ENCODE data around the gene CDH4.

CDH4 gene

GRCh38 chr20:61801065-61801360 is 549.0 kb downstream of the CDH4 start:
- H3K4me3 ChIP-seq (ENCODE audit: low read depth, low read length) = no peak overlapping the region
- H3K27me3 ChIP-seq (ENCODE audit: control insufficient read depth, insufficient read depth, low read length) = no peaks in the 10 kb centered on the region
- no peaks in the 10 kb centered on the region for H3K36me3 ChIP-seq (ENCODE audit: control insufficient read depth, insufficient read depth, low read length)
- H3K9ac ChIP-seq (ENCODE audit: low read depth, low read length) = no peak overlapping the region
- H3K4me1 ChIP-seq (ENCODE audit: control insufficient read depth, insufficient read depth, low read length) = no peaks in the 10 kb centered on the region
- H3K9me3 ChIP-seq (ENCODE audit: control insufficient read depth, insufficient read depth, low read length) = no peaks in the 10 kb centered on the region

- H3K36me3 ChIP-seq (ENCODE audit: control insufficient read depth, insufficient read depth, low read length) = no peaks in the 10 kb centered on the region
- no peaks in the 10 kb centered on the region for H3K4me1 ChIP-seq (ENCODE audit: control insufficient read depth, insufficient read depth, low read length)
- no peak overlapping the region for H3K4me3 ChIP-seq (ENCODE audit: low read depth, low read length)
- no peak overlapping the region for H3K9ac ChIP-seq (ENCODE audit: low read depth, low read length)
- no peaks in the 10 kb centered on the region for H3K9me3 ChIP-seq (ENCODE audit: control insufficient read depth, insufficient read depth, low read length)
- H3K27me3 ChIP-seq (ENCODE audit: control insufficient read depth, insufficient read depth, low read length) = no peaks in the 10 kb centered on the region
These were observed 549.4 kb downstream of the CDH4 start for GRCh38 chr20:61801428-61801827.

DNA sequence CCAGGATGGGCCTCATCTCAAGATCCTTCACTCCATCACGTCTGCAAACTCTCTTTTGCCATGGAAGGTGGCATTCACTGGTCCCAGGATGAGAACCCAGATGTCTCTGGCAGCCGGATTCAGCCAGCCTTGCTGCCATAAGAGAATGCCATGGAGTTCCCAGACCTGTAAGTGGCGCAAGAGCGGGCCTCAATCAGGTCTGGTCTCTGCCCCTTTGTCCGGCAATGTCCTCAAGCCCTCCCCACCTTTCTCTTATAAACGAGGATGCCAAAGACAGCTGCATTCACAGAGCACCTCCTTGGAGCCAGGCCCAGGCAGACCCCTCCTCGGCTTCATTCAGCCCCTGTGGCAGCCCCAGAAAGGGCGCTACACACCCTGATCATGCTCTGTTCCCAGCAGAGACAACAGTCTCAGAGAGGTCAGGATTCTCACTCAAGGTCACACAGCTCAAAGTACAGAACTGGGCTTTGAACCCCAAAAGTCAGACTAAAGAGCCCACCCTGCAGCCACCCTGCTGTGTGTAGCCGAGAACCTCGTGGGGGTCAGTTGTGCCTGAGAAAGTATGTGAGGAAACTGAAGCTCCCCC is 549.9 kb downstream of the CDH4 start:
- no peaks in the 10 kb centered on the region for H3K27me3 ChIP-seq (ENCODE audit: control insufficient read depth, insufficient read depth, low read length)
- H3K4me1 ChIP-seq (ENCODE audit: control insufficient read depth, insufficient read depth, low read length) = no peaks in the 10 kb centered on the region
- no peak overlapping the region for H3K4me3 ChIP-seq (ENCODE audit: low read depth, low read length)
- H3K36me3 ChIP-seq (ENCODE audit: control insufficient read depth, insufficient read depth, low read length) = no peaks in the 10 kb centered on the region
- no peaks in the 10 kb centered on the region for H3K9me3 ChIP-seq (ENCODE audit: control insufficient read depth, insufficient read depth, low read length)
- H3K9ac ChIP-seq (ENCODE audit: low read depth, low read length) = no peak overlapping the region

DNA sequence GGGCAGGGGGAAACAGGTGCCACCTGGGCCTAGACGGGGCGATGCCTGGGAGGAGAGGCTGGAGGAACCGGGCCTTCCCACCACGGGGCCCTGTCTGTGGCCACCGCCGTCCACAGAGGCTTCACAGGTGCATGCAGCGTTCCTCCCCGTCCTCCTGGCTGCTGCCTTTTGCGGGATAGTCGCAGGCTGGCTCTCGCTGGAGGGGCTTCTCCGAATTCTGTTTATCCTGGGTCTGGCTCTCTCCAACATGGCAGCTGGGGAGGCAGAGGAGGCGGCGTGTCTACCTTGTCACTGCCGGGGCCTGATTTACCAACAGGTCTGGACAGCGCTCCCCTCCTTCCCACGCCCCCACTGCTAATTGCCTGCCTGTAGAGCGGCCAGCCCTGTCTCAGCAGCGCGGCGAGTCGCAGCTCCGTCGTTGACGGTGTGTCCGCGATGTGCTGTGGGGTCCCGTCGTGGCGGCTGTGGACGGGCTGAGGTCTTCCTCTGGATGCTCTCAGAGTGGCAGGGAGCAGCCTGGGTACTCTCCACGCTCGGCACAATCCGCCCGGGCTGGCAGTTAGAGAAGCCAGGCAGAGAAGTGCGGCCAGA is 550.8 kb downstream of the CDH4 start:
- no peaks in the 10 kb centered on the region for H3K27me3 ChIP-seq (ENCODE audit: control insufficient read depth, insufficient read depth, low read length)
- H3K9me3 ChIP-seq (ENCODE audit: control insufficient read depth, insufficient read depth, low read length) = no peaks in the 10 kb centered on the region
- no peak overlapping the region for H3K9ac ChIP-seq (ENCODE audit: low read depth, low read length)
- H3K4me1 ChIP-seq (ENCODE audit: control insufficient read depth, insufficient read depth, low read length) = no peaks in the 10 kb centered on the region
- H3K4me3 ChIP-seq (ENCODE audit: low read depth, low read length) = no peak overlapping the region
- no peaks in the 10 kb centered on the region for H3K36me3 ChIP-seq (ENCODE audit: control insufficient read depth, insufficient read depth, low read length)

GRCh38 chr20:61803416-61803914 is 551.4 kb downstream of the CDH4 start:
- Histone ChIP-seq H3K4me3 (ENCODE audit: low read depth, low read length) (no peak overlapping the region), H3K27me3 (ENCODE audit: control insufficient read depth, insufficient read depth, low read length) (no peaks in the 10 kb centered on the region), H3K4me1 (ENCODE audit: control insufficient read depth, insufficient read depth, low read length) (no peaks in the 10 kb centered on the region), H3K9me3 (ENCODE audit: control insufficient read depth, insufficient read depth, low read length) (no peaks in the 10 kb centered on the region), H3K36me3 (ENCODE audit: control insufficient read depth, insufficient read depth, low read length) (no peaks in the 10 kb centered on the region), H3K9ac (ENCODE audit: low read depth, low read length) (no peak overlapping the region)

- Histone ChIP-seq H3K9me3 (ENCODE audit: control insufficient read depth, insufficient read depth, low read length) (no peaks in the 10 kb centered on the region), H3K4me1 (ENCODE audit: control insufficient read depth, insufficient read depth, low read length) (no peaks in the 10 kb centered on the region), H3K4me3 (ENCODE audit: low read depth, low read length) (no peak overlapping the region), H3K36me3 (ENCODE audit: control insufficient read depth, insufficient read depth, low read length) (no peaks in the 10 kb centered on the region), H3K9ac (ENCODE audit: low read depth, low read length) (no peak overlapping the region), H3K27me3 (ENCODE audit: control insufficient read depth, insufficient read depth, low read length) (no peaks in the 10 kb centered on the region)
These were observed 552.1 kb downstream of the CDH4 start for GRCh38 chr20:61803915-61804751.

GRCh38 chr20:61804752-61805295 is 552.8 kb downstream of the CDH4 start:
- Histone ChIP-seq H3K9me3 (ENCODE audit: control insufficient read depth, insufficient read depth, low read length) (no peaks in the 10 kb centered on the region), H3K27me3 (ENCODE audit: control insufficient read depth, insufficient read depth, low read length) (no peaks in the 10 kb centered on the region)

GRCh38 chr20:61805365-61805764 is 553.3 kb downstream of the CDH4 start:
- Histone ChIP-seq H3K9ac (ENCODE audit: low read depth, low read length) (no peak overlapping the region), H3K4me1 (ENCODE audit: control insufficient read depth, insufficient read depth, low read length) (no peaks in the 10 kb centered on the region), H3K27me3 (ENCODE audit: control insufficient read depth, insufficient read depth, low read length) (no peaks in the 10 kb centered on the region), H3K4me3 (ENCODE audit: low read depth, low read length) (no peak overlapping the region), H3K36me3 (ENCODE audit: control insufficient read depth, insufficient read depth, low read length) (no peaks in the 10 kb centered on the region), H3K9me3 (ENCODE audit: control insufficient read depth, insufficient read depth, low read length) (no peaks in the 10 kb centered on the region)

More at GRCh38 chr20:61804752-61805295, 552.8 kb downstream of the CDH4 start:
- Histone ChIP-seq H3K4me3 (ENCODE audit: low read depth, low read length) (no peak overlapping the region), H3K9ac (ENCODE audit: low read depth, low read length) (no peak overlapping the region), H3K4me1 (ENCODE audit: control insufficient read depth, insufficient read depth, low read length) (no peaks in the 10 kb centered on the region), H3K36me3 (ENCODE audit: control insufficient read depth, insufficient read depth, low read length) (no peaks in the 10 kb centered on the region)

- no peaks in the 10 kb centered on the region for H3K9me3 ChIP-seq (ENCODE audit: control insufficient read depth, insufficient read depth, low read length)
- H3K4me1 ChIP-seq (ENCODE audit: control insufficient read depth, insufficient read depth, low read length) = no peaks in the 10 kb centered on the region
- H3K36me3 ChIP-seq (ENCODE audit: control insufficient read depth, insufficient read depth, low read length) = no peaks in the 10 kb centered on the region
- no peak overlapping the region for H3K9ac ChIP-seq (ENCODE audit: low read depth, low read length)
- no peak overlapping the region for H3K4me3 ChIP-seq (ENCODE audit: low read depth, low read length)
- H3K27me3 ChIP-seq (ENCODE audit: control insufficient read depth, insufficient read depth, low read length) = no peaks in the 10 kb centered on the region
These were observed 553.7 kb downstream of the CDH4 start for GRCh38 chr20:61805781-61806180.

- Histone ChIP-seq H3K4me1 (ENCODE audit: control insufficient read depth, insufficient read depth, low read length) (no peaks in the 10 kb centered on the region), H3K4me3 (ENCODE audit: low read depth, low read length) (no peak overlapping the region), H3K27me3 (ENCODE audit: control insufficient read depth, insufficient read depth, low read length) (no peaks in the 10 kb centered on the region), H3K9ac (ENCODE audit: low read depth, low read length) (no peak overlapping the region), H3K36me3 (ENCODE audit: control insufficient read depth, insufficient read depth, low read length) (no peaks in the 10 kb centered on the region), H3K9me3 (ENCODE audit: control insufficient read depth, insufficient read depth, low read length) (no peaks in the 10 kb centered on the region)
These were observed 554.3 kb downstream of the CDH4 start for GRCh38 chr20:61806314-61806713.

GRCh38 chr20:61806995-61807394 is 554.9 kb downstream of the CDH4 start:
- no peaks in the 10 kb centered on the region for H3K27me3 ChIP-seq (ENCODE audit: control insufficient read depth, insufficient read depth, low read length)
- no peaks in the 10 kb centered on the region for H3K4me1 ChIP-seq (ENCODE audit: control insufficient read depth, insufficient read depth, low read length)
- H3K36me3 ChIP-seq (ENCODE audit: control insufficient read depth, insufficient read depth, low read length) = no peaks in the 10 kb centered on the region
- H3K9ac ChIP-seq (ENCODE audit: low read depth, low read length) = no peak overlapping the region
- H3K9me3 ChIP-seq (ENCODE audit: control insufficient read depth, insufficient read depth, low read length) = no peaks in the 10 kb centered on the region
- H3K4me3 ChIP-seq (ENCODE audit: low read depth, low read length) = no peak overlapping the region
